Activated naive CD4-positive, alpha-beta T cell treated with anti-CD3 and anti-CD28 coated beads, Interleukin-2, amount 50 U/mL, for 72 hours (primary cell): ENCODE measurements around the gene PLEKHO2. TPM values are rescaled to one million over a fixed set of nuclear protein-coding genes. Genes with fewer than 3 reads are reported as not detected.
"Not testable (repeated sequence)": the region's sequence is repeated elsewhere in the genome, so short reads cannot be mapped to it uniquely, and the experiment has no call there.

ENCODE experiments used
- ATAC-seq, 2 donors: fragments of 150-1000 bp; cut with Tn5 transposase; 2 replicates each; pipeline ENCODE4 v1.10.0; 2021; ENCODE audit warnings: mild to moderate bottlenecking in 2 of 2, moderate library complexity in 2 of 2
- DNase-seq, 2 donors: peaks; one replicate each; pipeline ENCODE4 v3.0.0; 2021 to 2022; ENCODE audit warnings: low spot score in 2 of 2
- H3K27ac Mint-ChIP-seq, 2 donors: one replicate each; pipeline ENCODE4 v1.8.0; 2022; ENCODE audit warnings: mild to moderate bottlenecking in 2 of 2, mixed read lengths in 2 of 2
- H3K36me3 Mint-ChIP-seq, 2 donors: one replicate each; pipeline ENCODE4 v1.8.0; 2022; ENCODE audit warnings: mixed read lengths in 2 of 2
- H3K9me3 Mint-ChIP-seq, 2 donors: one replicate each; pipeline ENCODE4 v1.8.0; 2022; ENCODE audit warnings: mixed read lengths in 2 of 2
- total RNA-seq, 2 donors: library from RNA; stranded (reverse); gene quantifications; one replicate each; pipeline ENCODE4 v1.2.3, GENCODE V29; 2022

Gene PLEKHO2
- total RNA-seq, 2 donors from 2014 or later: 13.7 to 16.1 TPM

- not testable (repeated sequence) for ATAC-seq
These were observed 27.4 kb upstream of the PLEKHO2 start for GRCh38 chr15:64814283-64814682.

DNA sequence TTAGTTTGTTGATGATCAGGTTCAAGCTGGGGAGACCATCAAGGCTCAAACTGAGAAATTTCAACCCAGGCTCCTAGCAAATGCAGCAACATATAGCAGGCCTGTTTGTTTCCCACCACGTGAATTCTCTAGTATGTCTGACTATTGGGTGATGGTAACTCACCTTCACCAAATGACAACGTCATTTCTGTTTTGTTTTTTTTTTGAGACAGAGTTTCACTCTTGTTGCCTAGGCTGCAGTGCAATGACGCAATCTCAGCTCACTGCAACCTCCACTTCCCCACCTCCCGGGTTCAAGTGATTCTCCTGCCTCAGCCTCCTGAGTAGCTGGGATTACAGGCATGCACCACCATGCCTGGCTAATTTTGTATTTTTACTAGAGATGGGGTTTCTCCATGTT, 26.8 kb upstream of the PLEKHO2 start:
- ATAC-seq: peak in 1 of 2 donors; percentile 35
- not testable (repeated sequence) for H3K9me3 Mint-ChIP-seq, DNase-seq, H3K36me3 Mint-ChIP-seq
- H3K27ac Mint-ChIP-seq: peak overlapping the region in 1 of 2 donors; percentile 24

More at GRCh38 chr15:64814283-64814682, 27.4 kb upstream of the PLEKHO2 start:
- not testable (repeated sequence) for DNase-seq, H3K9me3 Mint-ChIP-seq, H3K36me3 Mint-ChIP-seq
- peak overlapping the region in 1 of 2 donors; percentile 24 for H3K27ac Mint-ChIP-seq

DNA sequence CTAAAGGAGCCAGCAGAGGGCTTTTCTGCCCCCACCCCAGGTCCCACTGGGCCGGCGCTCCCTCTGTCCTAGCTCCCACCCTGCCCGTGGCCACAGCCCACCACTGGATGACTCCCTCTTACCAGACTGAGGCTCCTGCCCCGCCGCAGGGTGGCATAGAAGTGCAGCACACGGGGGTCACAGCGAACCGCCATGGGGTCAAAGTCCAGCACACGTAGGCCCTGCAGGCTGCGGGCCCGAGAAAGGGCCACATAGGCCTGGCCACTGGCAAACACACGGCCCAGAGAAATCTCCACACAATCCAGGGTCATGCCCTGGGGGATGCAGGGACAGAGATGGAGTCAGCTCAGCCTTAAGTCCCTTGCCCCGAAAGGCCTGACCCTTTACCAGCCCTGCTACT, 25.3 kb upstream of the PLEKHO2 start:
- Mint-ChIP-seq H3K27ac (no peak overlapping the region), H3K36me3 (peaks cover 0 to 10% of the 10 kb centered on the region in 2 donors)
- no peak for ATAC-seq

DNA sequence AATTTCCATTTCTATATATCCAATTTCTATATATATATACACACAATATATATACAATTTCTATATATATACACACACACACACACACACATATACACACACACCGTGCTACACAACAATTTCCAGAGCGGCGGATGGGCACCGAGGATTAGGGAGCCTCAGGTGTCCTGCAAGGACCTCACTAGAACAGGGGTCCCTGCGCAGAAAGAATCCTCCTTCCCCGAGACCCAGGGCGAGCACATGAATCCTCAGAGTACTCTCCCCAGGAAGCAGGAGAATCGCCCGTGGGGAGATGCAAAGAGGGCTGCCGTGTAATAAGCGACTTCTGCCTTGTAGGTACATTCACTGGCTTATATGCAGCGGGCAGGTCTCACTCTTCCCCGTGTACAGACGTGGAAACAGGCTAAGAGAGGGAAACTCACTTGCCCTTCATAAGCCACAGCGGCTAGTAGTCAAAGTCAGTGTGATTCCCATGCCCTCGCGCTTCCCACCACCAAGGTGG, 16.7 kb upstream of the PLEKHO2 start:
- Mint-ChIP-seq H3K27ac (peak overlapping the region; percentile 6 to 86), H3K9me3 (no peaks in the 10 kb centered on the region), H3K36me3 (peaks cover 6 to 30% of the 10 kb centered on the region in 2 donors)
- ATAC-seq (peak; percentile 14 to 21), DNase-seq (peak in 1 of 2 donors; percentile 42)

More for the DNA sequence above, 25.3 kb upstream of the PLEKHO2 start:
- H3K9me3 Mint-ChIP-seq: no peaks in the 10 kb centered on the region
- no peak for DNase-seq

DNA sequence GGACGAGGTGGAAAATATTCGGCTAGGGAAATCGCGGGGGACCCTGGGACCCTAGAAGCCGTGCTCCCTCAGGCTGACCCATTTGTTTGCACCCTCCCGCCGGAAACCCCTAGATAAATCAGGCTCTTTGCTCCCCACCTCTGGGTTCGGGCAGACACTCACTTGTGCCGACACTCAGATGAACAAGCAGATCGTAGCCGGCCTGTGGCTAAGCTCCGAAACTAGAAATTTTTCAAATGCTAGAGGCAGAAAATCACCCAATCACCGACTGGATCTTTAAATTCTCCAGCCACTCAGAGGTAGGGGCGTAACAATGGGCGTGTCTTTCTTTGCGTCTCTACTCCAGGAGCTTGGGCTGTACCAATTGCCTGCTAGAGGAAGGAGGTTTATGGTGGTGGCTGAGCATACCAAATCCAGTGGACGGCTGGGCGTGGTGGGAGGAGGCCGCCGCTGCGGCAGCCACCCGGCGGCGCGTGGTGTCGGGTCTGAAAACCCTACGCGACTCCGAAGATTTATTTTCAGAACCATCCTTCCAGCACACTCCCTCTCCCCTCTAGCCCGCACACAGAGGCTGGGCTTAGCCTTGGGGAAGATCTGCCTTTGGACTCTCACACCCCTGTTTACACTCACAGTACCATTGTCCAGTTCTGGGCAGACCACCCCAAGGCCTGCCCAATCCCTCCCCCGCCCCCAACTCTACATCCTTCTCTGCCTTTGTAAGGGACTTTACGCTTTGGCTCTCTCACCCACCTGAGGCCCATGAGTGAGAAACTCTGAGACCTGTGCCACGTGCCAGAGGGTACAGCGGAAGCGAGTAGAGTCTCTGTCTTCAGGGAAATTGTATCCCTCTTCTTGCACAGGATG, 16.1 kb upstream of the PLEKHO2 start, which contains the start of gene PIF1:
Gene PIF1, minus strand, starts transcription at position 217 of the 864 bp plus-strand sequence. CDS start 1,312 bp downstream, outside the sequence.
- peak; percentile 94 to 97 for ATAC-seq
- DNase-seq: peak; percentile 87 to 89
- peaks cover 6 to 28% of the 10 kb centered on the region in 2 donors for H3K36me3 Mint-ChIP-seq
- H3K27ac Mint-ChIP-seq: peak within 1 kb of the TSS; percentile 81 to 86
- no peaks in the 10 kb centered on the region for H3K9me3 Mint-ChIP-seq

DNA sequence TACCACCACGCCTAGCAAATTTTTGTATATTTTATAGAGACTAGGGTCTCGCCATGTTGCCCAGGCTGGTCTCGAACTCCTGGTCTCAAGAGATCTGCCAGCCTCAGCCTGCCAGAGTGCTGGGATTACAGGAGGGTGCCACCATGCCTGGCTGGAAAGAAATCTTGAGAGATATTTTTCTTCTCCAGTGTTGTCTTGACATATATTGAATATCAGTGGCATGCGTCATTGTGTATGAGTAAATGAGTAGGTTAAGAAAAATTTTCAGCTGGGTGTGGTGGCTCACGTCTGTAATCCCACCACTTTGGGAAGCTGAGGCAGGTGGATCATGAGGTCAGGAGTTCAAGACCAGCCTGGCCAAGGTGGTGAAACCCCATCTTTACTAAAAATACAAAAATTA, 12.7 kb upstream of the PLEKHO2 start:
- no peak for DNase-seq
- no peak for ATAC-seq
- Mint-ChIP-seq H3K27ac (no peak overlapping the region), H3K36me3 (peaks cover 5 to 6% of the 10 kb centered on the region in 2 donors), H3K9me3 (no peaks in the 10 kb centered on the region)

GRCh38 chr15:64833690-64834089, 8.0 kb upstream of the PLEKHO2 start:
- H3K27ac Mint-ChIP-seq: no peak overlapping the region
- ATAC-seq (no peak), DNase-seq (no peak)
- H3K36me3 Mint-ChIP-seq: no peaks in the 10 kb centered on the region
- peaks cover 3 to 6% of the 10 kb centered on the region in 2 donors for H3K9me3 Mint-ChIP-seq

GRCh38 chr15:64836023-64836536, 5.6 kb upstream of the PLEKHO2 start:
- Mint-ChIP-seq H3K27ac (peak overlapping the region in 1 of 2 donors; percentile 58), H3K36me3 (no peaks in the 10 kb centered on the region), H3K9me3 (peaks cover 3 to 7% of the 10 kb centered on the region in 2 donors)
- ATAC-seq (no peak), DNase-seq (no peak)

GRCh38 chr15:64837502-64837901, 4.2 kb upstream of the PLEKHO2 start:
- H3K9me3 Mint-ChIP-seq: peaks cover 3 to 7% of the 10 kb centered on the region in 2 donors
- H3K27ac Mint-ChIP-seq: peak overlapping the region in 1 of 2 donors; percentile 1
- DNase-seq: no peak
- peaks cover 6% of the 10 kb centered on the region in 2 donors for H3K36me3 Mint-ChIP-seq
- peak in 1 of 2 donors; percentile 17 for ATAC-seq

DNA sequence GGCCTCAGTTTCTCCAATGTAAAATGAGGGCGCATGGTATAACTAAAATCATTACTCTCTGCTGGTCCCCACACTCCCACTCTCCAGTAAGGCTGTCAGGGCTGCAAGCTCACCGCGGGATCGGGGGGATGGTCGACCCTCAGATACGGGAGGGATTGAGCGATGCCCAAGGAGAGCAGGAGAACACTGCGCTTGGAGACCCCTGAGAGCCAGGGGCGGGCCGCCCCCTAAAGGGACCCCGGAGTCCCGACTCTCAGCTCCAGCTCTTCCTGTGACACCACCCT, 713 bp upstream of the PLEKHO2 start:
- peaks cover 0 to 7% of the 10 kb centered on the region in 2 donors for H3K9me3 Mint-ChIP-seq
- peaks cover 12 to 14% of the 10 kb centered on the region in 2 donors for H3K36me3 Mint-ChIP-seq
- H3K27ac Mint-ChIP-seq: peak overlapping the region in 1 of 2 donors; percentile 87
- ATAC-seq: no peak
- DNase-seq: no peak

- Mint-ChIP-seq H3K27ac (peak overlapping the region; percentile 86 to 87), H3K36me3 (peaks cover 12 to 14% of the 10 kb centered on the region in 2 donors), H3K9me3 (peaks cover 0 to 7% of the 10 kb centered on the region in 2 donors)
- ATAC-seq: no peak
- DNase-seq: no peak
These were observed 603 bp downstream of the PLEKHO2 start for GRCh38 chr15:64842096-64842939.

- Mint-ChIP-seq H3K9me3 (peaks cover 0 to 7% of the 10 kb centered on the region in 2 donors), H3K27ac (peak overlapping the region in 1 of 2 donors; percentile 87), H3K36me3 (peaks cover 13 to 14% of the 10 kb centered on the region in 2 donors)
- DNase-seq: no peak
- ATAC-seq: no peak
These were observed 1.4 kb downstream of the PLEKHO2 start for GRCh38 chr15:64842986-64843561.

- DNase-seq: no peak
- no peak for ATAC-seq
- Mint-ChIP-seq H3K36me3 (peaks cover 14 to 18% of the 10 kb centered on the region in 2 donors), H3K9me3 (no peaks in the 10 kb centered on the region), H3K27ac (peak overlapping the region; percentile 48 to 87)
These were observed 2.3 kb downstream of the PLEKHO2 start for GRCh38 chr15:64843991-64844390.

- Mint-ChIP-seq H3K27ac (peak overlapping the region; percentile 77 to 87), H3K36me3 (peaks cover 14 to 18% of the 10 kb centered on the region in 2 donors), H3K9me3 (no peaks in the 10 kb centered on the region)
- no peak for ATAC-seq
- no peak for DNase-seq
These were observed 2.9 kb downstream of the PLEKHO2 start for GRCh38 chr15:64844576-64845145.

DNA sequence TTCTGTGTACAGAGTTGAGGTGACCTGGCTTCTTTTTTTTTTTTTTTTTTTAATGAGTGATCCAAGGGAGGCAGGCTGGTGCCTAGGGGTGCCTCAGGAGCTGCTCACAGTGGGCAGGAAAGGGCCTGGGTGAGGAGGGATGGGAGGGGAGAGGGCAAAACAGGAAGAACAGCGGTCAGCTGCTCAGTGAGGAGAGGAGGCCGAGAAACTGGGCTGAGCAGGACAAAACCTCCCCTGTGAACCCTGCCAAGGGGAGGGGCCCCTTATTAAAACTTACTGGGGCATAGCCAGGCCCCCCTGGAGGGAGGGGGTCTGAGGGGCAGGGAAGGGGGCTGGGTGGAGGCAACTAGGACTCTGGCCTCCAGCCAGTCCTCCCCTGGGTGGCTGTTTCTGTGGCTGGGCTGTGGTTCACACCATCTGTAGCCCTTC, 3.5 kb downstream of the PLEKHO2 start:
- H3K9me3 Mint-ChIP-seq: no peaks in the 10 kb centered on the region
- H3K27ac Mint-ChIP-seq: peak overlapping the region in 1 of 2 donors; percentile 87
- no peak for ATAC-seq
- DNase-seq: no peak
- peaks cover 14 to 18% of the 10 kb centered on the region in 2 donors for H3K36me3 Mint-ChIP-seq
